ENCODE measurements around the gene SPDYC. TPM values are rescaled to one million over a fixed set of nuclear protein-coding genes. Genes with fewer than 3 reads are reported as not detected.
"Not testable (repeated sequence)": the region's sequence is repeated elsewhere in the genome, so short reads cannot be mapped to it uniquely, and the experiment has no call there.

The SPDYC gene
- total RNA-seq, 1 donor from 2014 or later, result not detected

GRCh38 chr11:65141896-65142494, 28.0 kb upstream of the SPDYC start:
- Mint-ChIP-seq H3K27me3 (ENCODE audit: unreplicated experiment) (peaks cover 4% of the 10 kb centered on the region), H3K27ac (ENCODE audit: unreplicated experiment) (no peak overlapping the region), H3K4me1 (ENCODE audit: unreplicated experiment) (no peaks in the 10 kb centered on the region), H3K9me3 (ENCODE audit: unreplicated experiment) (no peaks in the 10 kb centered on the region), H3K36me3 (ENCODE audit: low read depth, unreplicated experiment) (no peaks in the 10 kb centered on the region), H3K4me3 (ENCODE audit: unreplicated experiment) (no peak overlapping the region)
- no peak for DNase-seq (ENCODE audit: low spot score)
- TF ChIP-seq CTCF (IDR thresholded peaks at IDR 0.05; ENCODE audit: unreplicated experiment), result no peak

- TF ChIP-seq CTCF (IDR thresholded peaks at IDR 0.05; ENCODE audit: unreplicated experiment), result no peak
- DNase-seq (ENCODE audit: low spot score), result no peak
- H3K27me3 Mint-ChIP-seq (ENCODE audit: unreplicated experiment), result no peaks in the 10 kb centered on the region
- H3K4me1 Mint-ChIP-seq (ENCODE audit: unreplicated experiment), result no peaks in the 10 kb centered on the region
- H3K9me3 Mint-ChIP-seq (ENCODE audit: unreplicated experiment), result no peaks in the 10 kb centered on the region
- H3K36me3 Mint-ChIP-seq (ENCODE audit: low read depth, unreplicated experiment), result no peaks in the 10 kb centered on the region
- no peak overlapping the region for H3K4me3 Mint-ChIP-seq (ENCODE audit: unreplicated experiment)
- H3K27ac Mint-ChIP-seq (ENCODE audit: unreplicated experiment), result no peak overlapping the region
Observed at GRCh38 chr11:65147352-65148075, 22.5 kb upstream of the SPDYC start.

GRCh38 chr11:65148657-65149056, 21.4 kb upstream of the SPDYC start:
- no peak overlapping the region for H3K4me3 Mint-ChIP-seq (ENCODE audit: unreplicated experiment)
- no peaks in the 10 kb centered on the region for H3K36me3 Mint-ChIP-seq (ENCODE audit: low read depth, unreplicated experiment)
- H3K9me3 Mint-ChIP-seq (ENCODE audit: unreplicated experiment), result no peaks in the 10 kb centered on the region
- H3K27me3 Mint-ChIP-seq (ENCODE audit: unreplicated experiment), result no peaks in the 10 kb centered on the region
- no peaks in the 10 kb centered on the region for H3K4me1 Mint-ChIP-seq (ENCODE audit: unreplicated experiment)
- DNase-seq (ENCODE audit: low spot score), result no peak
- H3K27ac Mint-ChIP-seq (ENCODE audit: unreplicated experiment), result no peak overlapping the region
- no peak for TF ChIP-seq CTCF (IDR thresholded peaks at IDR 0.05; ENCODE audit: unreplicated experiment)

- H3K27me3 Mint-ChIP-seq (ENCODE audit: unreplicated experiment), result not testable (repeated sequence)
Observed at GRCh38 chr11:65150131-65150508, 19.9 kb upstream of the SPDYC start.

GRCh38 chr11:65150509-65151299, 19.3 kb upstream of the SPDYC start:
- Mint-ChIP-seq H3K27me3 (ENCODE audit: unreplicated experiment) (no peaks in the 10 kb centered on the region), H3K9me3 (ENCODE audit: unreplicated experiment) (no peaks in the 10 kb centered on the region), H3K27ac (ENCODE audit: unreplicated experiment) (no peak overlapping the region), H3K36me3 (ENCODE audit: low read depth, unreplicated experiment) (no peaks in the 10 kb centered on the region), H3K4me1 (ENCODE audit: unreplicated experiment) (no peaks in the 10 kb centered on the region), H3K4me3 (ENCODE audit: unreplicated experiment) (no peak overlapping the region)
- no peak for TF ChIP-seq CTCF (IDR thresholded peaks at IDR 0.05; ENCODE audit: unreplicated experiment)
- no peak for DNase-seq (ENCODE audit: low spot score)

More at GRCh38 chr11:65150131-65150508, 19.9 kb upstream of the SPDYC start:
- H3K27ac Mint-ChIP-seq (ENCODE audit: unreplicated experiment); H3K4me1 Mint-ChIP-seq (ENCODE audit: unreplicated experiment); H3K4me3 Mint-ChIP-seq (ENCODE audit: unreplicated experiment); H3K9me3 Mint-ChIP-seq (ENCODE audit: unreplicated experiment); H3K36me3 Mint-ChIP-seq (ENCODE audit: low read depth, unreplicated experiment); DNase-seq (ENCODE audit: low spot score): not testable (repeated sequence)
